Lower leg skin (tissue), 3 donors: ENCODE measurements around the gene FOXC2.

Source experiments
- CTCF ChIP-seq, 3 donors: fragments of 450-650 bp; IDR thresholded peaks; one replicate each; pipeline ENCODE4 v1.5.1; 2016; ENCODE audit warnings: antibody characterized with exemption in 3 of 3, mild to moderate bottlenecking in 3 of 3, moderate library complexity in 2 of 3
- POLR2A ChIP-seq, 2 donors: fragments of 450-650 bp; IDR thresholded peaks; one replicate each; pipeline ENCODE4 v1.6.1; 2016 to 2017; ENCODE audit warnings: antibody characterized with exemption in 2 of 2, mild to moderate bottlenecking in 1 of 2, moderate library complexity in 1 of 2

GRCh38 chr16:86604436-86605193 lies 38.0 kb downstream of the FOXC2 start:
- TF ChIP-seq CTCF (IDR thresholded peaks at IDR 0.05) (no peak), POLR2A (IDR thresholded peaks at IDR 0.05) (no peak)
